WTC11 (cell line): ENCODE results near the gene SPAG9. TPM values are rescaled to one million over a fixed set of nuclear protein-coding genes. Genes with fewer than 3 reads are reported as not detected.

Experiments used
- ATAC-seq: fragments of 200-7000 bp; cut with Tn5 transposase; 2 replicates; pipeline ENCODE4 v1.10.0; 2021; ENCODE audit warnings: mild to moderate bottlenecking, moderate library complexity
- CTCF ChIA-PET: fragments of 300-600 bp; sonication (Branson Sonifier 250); formaldehyde crosslinking; loops from one replicate; lab custom pipeline; 2021; ENCODE audit warnings: antibody characterized with exemption; lab: Charles Lee
- POLR2A ChIA-PET: fragments of 350-600 bp; sonication (Branson Sonifier 250); formaldehyde crosslinking; loops from one replicate; lab custom pipeline; 2021; ENCODE audit warnings: antibody characterized with exemption; lab: Charles Lee
- DNase-seq: peaks from one replicate; pipeline ENCODE4 v3.0.0; 2021; ENCODE audit warnings: low spot score
- H3K27ac Mint-ChIP-seq: 2 replicates; pipeline ENCODE4 v1.8.0; 2021; ENCODE audit warnings: mixed read lengths
- H3K27me3 Mint-ChIP-seq: 2 replicates; pipeline ENCODE4 v1.8.0; 2021; ENCODE audit warnings: low read depth, mild to moderate bottlenecking, moderate library complexity, mixed read lengths
- H3K36me3 Mint-ChIP-seq: 2 replicates; pipeline ENCODE4 v1.8.0; 2021; ENCODE audit warnings: mixed read lengths
- H3K4me1 Mint-ChIP-seq: 2 replicates; pipeline ENCODE4 v1.8.0; 2022; ENCODE audit warnings: mixed read lengths
- H3K4me3 Mint-ChIP-seq: 2 replicates; pipeline ENCODE4 v1.8.0; 2021; ENCODE audit warnings: mild to moderate bottlenecking, moderate library complexity, mixed read lengths
- H3K9me3 Mint-ChIP-seq: 2 replicates; pipeline ENCODE4 v1.8.0; 2021; ENCODE audit warnings: mixed read lengths
- ATF1 ChIP-seq: sonication (generic); formaldehyde crosslinking; IDR thresholded peaks from 2 replicates; pipeline ENCODE4 v1.8.1; 2023; ENCODE audit warnings: mild to moderate bottlenecking, moderate library complexity, missing genetic modification reagents
- E2F4 ChIP-seq: sonication (generic); formaldehyde crosslinking; IDR thresholded peaks from 2 replicates; pipeline ENCODE4 v1.8.1; 2022; ENCODE audit warnings: low read depth, mild to moderate bottlenecking, moderate library complexity, missing genetic modification reagents, borderline replicate concordance
- FOXP1 ChIP-seq: sonication (generic); formaldehyde crosslinking; IDR thresholded peaks from 2 replicates; pipeline ENCODE4 v1.8.0; 2022; ENCODE audit warnings: missing genetic modification reagents, mild to moderate bottlenecking, moderate library complexity, borderline replicate concordance
- GRHL2 ChIP-seq: fragments of 250-450 bp; sonication (Bioruptor Pico); IDR thresholded peaks from 2 replicates; pipeline ENCODE4 v1.8.0; 2022; ENCODE audit warnings: mild to moderate bottlenecking, moderate library complexity; ENCODE audit not compliant: insufficient replicate concordance, severe bottlenecking
- HMGA2 ChIP-seq: fragments of 250-450 bp; sonication (Bioruptor Pico); IDR thresholded peaks from 2 replicates; pipeline ENCODE4 v1.4.0; 2021; ENCODE audit warnings: mild to moderate bottlenecking, moderate library complexity
- HMGXB4 ChIP-seq: sonication (generic); formaldehyde crosslinking; IDR thresholded peaks from 2 replicates; pipeline ENCODE4 v1.8.1; 2023; ENCODE audit warnings: mild to moderate bottlenecking, moderate library complexity, missing genetic modification reagents
- JAZF1 ChIP-seq: fragments of 250-450 bp; sonication (Bioruptor Pico); IDR thresholded peaks from 2 replicates; pipeline ENCODE4 v1.9.0; 2021; ENCODE audit warnings: moderate library complexity, mild to moderate bottlenecking, inconsistent platforms
- MYBL2 ChIP-seq: sonication (generic); formaldehyde crosslinking; IDR thresholded peaks from 2 replicates; pipeline ENCODE4 v1.8.1; 2023; ENCODE audit warnings: mild to moderate bottlenecking, moderate library complexity, missing genetic modification reagents
- NR1H2 ChIP-seq: sonication (generic); formaldehyde crosslinking; IDR thresholded peaks from 2 replicates; pipeline ENCODE4 v1.9.0; 2021; ENCODE audit warnings: mild to moderate bottlenecking, moderate library complexity, missing genetic modification reagents
- PREB ChIP-seq: sonication (generic); formaldehyde crosslinking; IDR thresholded peaks from 2 replicates; pipeline ENCODE4 v1.8.1; 2022; ENCODE audit warnings: mild to moderate bottlenecking, missing genetic modification reagents, moderate library complexity, borderline replicate concordance
- PRRX2 ChIP-seq: fragments of 250-450 bp; sonication (Bioruptor Pico); IDR thresholded peaks from 2 replicates; pipeline ENCODE4 v1.8.0; 2021; ENCODE audit warnings: mild to moderate bottlenecking
- RELA ChIP-seq: sonication (generic); formaldehyde crosslinking; IDR thresholded peaks from 2 replicates; pipeline ENCODE4 v1.8.1; 2022; ENCODE audit warnings: missing genetic modification reagents, mild to moderate bottlenecking, borderline replicate concordance
- SMAD4 ChIP-seq: sonication (generic); formaldehyde crosslinking; IDR thresholded peaks from 2 replicates; pipeline ENCODE4 v1.8.0; 2022; ENCODE audit warnings: mild to moderate bottlenecking, missing genetic modification reagents
- SOX15 ChIP-seq: fragments of 250-450 bp; sonication (Bioruptor Pico); IDR thresholded peaks from 2 replicates; pipeline ENCODE4 v1.9.0; 2021; ENCODE audit warnings: mild to moderate bottlenecking
- STAT6 ChIP-seq: sonication (generic); formaldehyde crosslinking; conservative IDR thresholded peaks from 2 replicates; pipeline ENCODE4 v1.8.1; 2023; ENCODE audit warnings: mild to moderate bottlenecking, low read depth, missing genetic modification reagents, moderate library complexity
- ZNF416 ChIP-seq: fragments of 250-450 bp; sonication (Bioruptor Pico); IDR thresholded peaks from 2 replicates; pipeline ENCODE4 v1.9.0; 2021; ENCODE audit warnings: mild to moderate bottlenecking, inconsistent platforms
- ZNF423 ChIP-seq: fragments of 250-450 bp; sonication (Bioruptor Pico); IDR thresholded peaks from 2 replicates; pipeline ENCODE4 v2.1.2; 2022; ENCODE audit warnings: mild to moderate bottlenecking, moderate library complexity
- total RNA-seq: library from RNA; stranded (reverse); gene quantifications from 3 replicates; pipeline ENCODE4 v1.2.3, GENCODE V29; 2021
- TF ChIP-seq, protein P1 (sequence below): fragments of 250-450 bp; sonication (Bioruptor Pico); IDR thresholded peaks from 2 replicates; pipeline ENCODE4 v1.8.0; 2021; ENCODE audit warnings: mild to moderate bottlenecking
- TF ChIP-seq, protein P2 (sequence below): fragments of 200-600 bp; IDR thresholded peaks from 2 replicates; pipeline ENCODE4 v1.8.0; 2022; ENCODE audit warnings: antibody characterized with exemption
- TF ChIP-seq, protein P3 (sequence below): sonication (generic); formaldehyde crosslinking; IDR thresholded peaks from 2 replicates; pipeline ENCODE4 v1.8.0; 2022; ENCODE audit warnings: missing genetic modification reagents

SPAG9 gene
- total RNA-seq, 1 experiment from 2014 or later = 51.9 TPM

DNA sequence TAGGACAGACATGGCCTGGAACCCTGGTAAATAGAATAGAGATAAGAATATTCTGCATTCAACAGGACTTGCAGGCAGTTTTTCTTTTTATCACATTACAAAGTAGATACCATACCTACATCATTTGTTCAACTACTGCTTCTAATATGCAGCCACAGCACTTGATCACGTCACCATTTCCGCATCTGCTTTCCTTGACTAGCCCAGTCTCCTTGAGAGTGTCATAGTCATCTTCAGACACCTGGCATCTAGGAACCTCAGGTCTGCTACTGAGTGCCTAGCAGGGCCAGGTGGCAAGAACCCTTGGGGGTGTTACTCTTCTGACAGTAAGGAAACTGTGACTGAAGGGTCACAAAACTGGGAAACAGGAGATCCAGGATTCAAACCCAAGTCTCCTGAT, 161.3 kb downstream of the SPAG9 start:
- no peaks in the 10 kb centered on the region for H3K9me3 Mint-ChIP-seq
- H3K27me3 Mint-ChIP-seq = no peaks in the 10 kb centered on the region
- no peak overlapping the region for H3K27ac Mint-ChIP-seq
- H3K4me3 Mint-ChIP-seq = no peak overlapping the region
- POLR2A ChIA-PET = no interaction called here
- DNase-seq = no peak
- CTCF ChIA-PET = interaction anchor here (1.0 kb wide), 1 partner anchor 107 kb away, joined by 3 read pairs; no protein-coding TSS in a partner anchor
- peaks cover 18% of the 10 kb centered on the region for H3K4me1 Mint-ChIP-seq
- no peaks in the 10 kb centered on the region for H3K36me3 Mint-ChIP-seq
- no peak for TF ChIP-seq FOXP1 (CRISPR knock-in tag)
- no peak for TF ChIP-seq ZNF423 (CRISPR knock-in tag)
- TF ChIP-seq HMGXB4 (CRISPR knock-in tag) = no peak
- TF ChIP-seq ATF1 = no peak
- TF ChIP-seq ZNF416 (CRISPR knock-in tag) = no peak
- TF ChIP-seq GRHL2 (CRISPR knock-in tag) = no peak
- no peak for TF ChIP-seq RELA (CRISPR knock-in tag)
- no peak for TF ChIP-seq SMAD4 (CRISPR knock-in tag)
- TF ChIP-seq PRRX2 (CRISPR knock-in tag) = no peak
- no peak for TF ChIP-seq HMGA2 (CRISPR knock-in tag)
- no peak for TF ChIP-seq SOX15 (CRISPR knock-in tag)
- TF ChIP-seq NR1H2 (CRISPR knock-in tag) = no peak
- TF ChIP-seq E2F4 (CRISPR knock-in tag) = no peak
- TF ChIP-seq, protein P1, sequence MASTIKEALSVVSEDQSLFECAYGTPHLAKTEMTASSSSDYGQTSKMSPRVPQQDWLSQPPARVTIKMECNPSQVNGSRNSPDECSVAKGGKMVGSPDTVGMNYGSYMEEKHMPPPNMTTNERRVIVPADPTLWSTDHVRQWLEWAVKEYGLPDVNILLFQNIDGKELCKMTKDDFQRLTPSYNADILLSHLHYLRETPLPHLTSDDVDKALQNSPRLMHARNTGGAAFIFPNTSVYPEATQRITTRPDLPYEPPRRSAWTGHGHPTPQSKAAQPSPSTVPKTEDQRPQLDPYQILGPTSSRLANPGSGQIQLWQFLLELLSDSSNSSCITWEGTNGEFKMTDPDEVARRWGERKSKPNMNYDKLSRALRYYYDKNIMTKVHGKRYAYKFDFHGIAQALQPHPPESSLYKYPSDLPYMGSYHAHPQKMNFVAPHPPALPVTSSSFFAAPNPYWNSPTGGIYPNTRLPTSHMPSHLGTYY (CRISPR knock-in tag) = no peak
- no peak for TF ChIP-seq PREB (CRISPR knock-in tag)
- TF ChIP-seq JAZF1 (CRISPR knock-in tag) = no peak
- TF ChIP-seq MYBL2 = no peak
- ATAC-seq = no peak

GRCh38 chr17:50957600-50958575, 162.8 kb downstream of the SPAG9 start:
- no peak overlapping the region for H3K4me3 Mint-ChIP-seq
- no peaks in the 10 kb centered on the region for H3K27me3 Mint-ChIP-seq
- DNase-seq = no peak
- H3K9me3 Mint-ChIP-seq = no peaks in the 10 kb centered on the region
- H3K27ac Mint-ChIP-seq = no peak overlapping the region
- ATAC-seq = no peak
- ChIA-PET POLR2A (no interaction called here), CTCF (interaction anchor here (0.8 to 4.9 kb wide), 7 partner anchors 43 to 407 kb away, joined by 3 to 80 read pairs (median 3); partner anchors contain the start of gene NME1)
- peaks cover 33% of the 10 kb centered on the region for H3K4me1 Mint-ChIP-seq
- H3K36me3 Mint-ChIP-seq = no peaks in the 10 kb centered on the region
- TF ChIP-seq, protein P2, sequence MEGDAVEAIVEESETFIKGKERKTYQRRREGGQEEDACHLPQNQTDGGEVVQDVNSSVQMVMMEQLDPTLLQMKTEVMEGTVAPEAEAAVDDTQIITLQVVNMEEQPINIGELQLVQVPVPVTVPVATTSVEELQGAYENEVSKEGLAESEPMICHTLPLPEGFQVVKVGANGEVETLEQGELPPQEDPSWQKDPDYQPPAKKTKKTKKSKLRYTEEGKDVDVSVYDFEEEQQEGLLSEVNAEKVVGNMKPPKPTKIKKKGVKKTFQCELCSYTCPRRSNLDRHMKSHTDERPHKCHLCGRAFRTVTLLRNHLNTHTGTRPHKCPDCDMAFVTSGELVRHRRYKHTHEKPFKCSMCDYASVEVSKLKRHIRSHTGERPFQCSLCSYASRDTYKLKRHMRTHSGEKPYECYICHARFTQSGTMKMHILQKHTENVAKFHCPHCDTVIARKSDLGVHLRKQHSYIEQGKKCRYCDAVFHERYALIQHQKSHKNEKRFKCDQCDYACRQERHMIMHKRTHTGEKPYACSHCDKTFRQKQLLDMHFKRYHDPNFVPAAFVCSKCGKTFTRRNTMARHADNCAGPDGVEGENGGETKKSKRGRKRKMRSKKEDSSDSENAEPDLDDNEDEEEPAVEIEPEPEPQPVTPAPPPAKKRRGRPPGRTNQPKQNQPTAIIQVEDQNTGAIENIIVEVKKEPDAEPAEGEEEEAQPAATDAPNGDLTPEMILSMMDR = no peak
- TF ChIP-seq, protein P3, sequence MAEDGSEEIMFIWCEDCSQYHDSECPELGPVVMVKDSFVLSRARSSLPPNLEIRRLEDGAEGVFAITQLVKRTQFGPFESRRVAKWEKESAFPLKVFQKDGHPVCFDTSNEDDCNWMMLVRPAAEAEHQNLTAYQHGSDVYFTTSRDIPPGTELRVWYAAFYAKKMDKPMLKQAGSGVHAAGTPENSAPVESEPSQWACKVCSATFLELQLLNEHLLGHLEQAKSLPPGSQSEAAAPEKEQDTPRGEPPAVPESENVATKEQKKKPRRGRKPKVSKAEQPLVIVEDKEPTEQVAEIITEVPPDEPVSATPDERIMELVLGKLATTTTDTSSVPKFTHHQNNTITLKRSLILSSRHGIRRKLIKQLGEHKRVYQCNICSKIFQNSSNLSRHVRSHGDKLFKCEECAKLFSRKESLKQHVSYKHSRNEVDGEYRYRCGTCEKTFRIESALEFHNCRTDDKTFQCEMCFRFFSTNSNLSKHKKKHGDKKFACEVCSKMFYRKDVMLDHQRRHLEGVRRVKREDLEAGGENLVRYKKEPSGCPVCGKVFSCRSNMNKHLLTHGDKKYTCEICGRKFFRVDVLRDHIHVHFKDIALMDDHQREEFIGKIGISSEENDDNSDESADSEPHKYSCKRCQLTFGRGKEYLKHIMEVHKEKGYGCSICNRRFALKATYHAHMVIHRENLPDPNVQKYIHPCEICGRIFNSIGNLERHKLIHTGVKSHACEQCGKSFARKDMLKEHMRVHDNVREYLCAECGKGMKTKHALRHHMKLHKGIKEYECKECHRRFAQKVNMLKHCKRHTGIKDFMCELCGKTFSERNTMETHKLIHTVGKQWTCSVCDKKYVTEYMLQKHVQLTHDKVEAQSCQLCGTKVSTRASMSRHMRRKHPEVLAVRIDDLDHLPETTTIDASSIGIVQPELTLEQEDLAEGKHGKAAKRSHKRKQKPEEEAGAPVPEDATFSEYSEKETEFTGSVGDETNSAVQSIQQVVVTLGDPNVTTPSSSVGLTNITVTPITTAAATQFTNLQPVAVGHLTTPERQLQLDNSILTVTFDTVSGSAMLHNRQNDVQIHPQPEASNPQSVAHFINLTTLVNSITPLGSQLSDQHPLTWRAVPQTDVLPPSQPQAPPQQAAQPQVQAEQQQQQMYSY (CRISPR knock-in tag) = no peak
- no peak for TF ChIP-seq STAT6 (CRISPR knock-in tag)
